ENCODE results near the gene PRPSAP2.

The PRPSAP2 gene

DNA sequence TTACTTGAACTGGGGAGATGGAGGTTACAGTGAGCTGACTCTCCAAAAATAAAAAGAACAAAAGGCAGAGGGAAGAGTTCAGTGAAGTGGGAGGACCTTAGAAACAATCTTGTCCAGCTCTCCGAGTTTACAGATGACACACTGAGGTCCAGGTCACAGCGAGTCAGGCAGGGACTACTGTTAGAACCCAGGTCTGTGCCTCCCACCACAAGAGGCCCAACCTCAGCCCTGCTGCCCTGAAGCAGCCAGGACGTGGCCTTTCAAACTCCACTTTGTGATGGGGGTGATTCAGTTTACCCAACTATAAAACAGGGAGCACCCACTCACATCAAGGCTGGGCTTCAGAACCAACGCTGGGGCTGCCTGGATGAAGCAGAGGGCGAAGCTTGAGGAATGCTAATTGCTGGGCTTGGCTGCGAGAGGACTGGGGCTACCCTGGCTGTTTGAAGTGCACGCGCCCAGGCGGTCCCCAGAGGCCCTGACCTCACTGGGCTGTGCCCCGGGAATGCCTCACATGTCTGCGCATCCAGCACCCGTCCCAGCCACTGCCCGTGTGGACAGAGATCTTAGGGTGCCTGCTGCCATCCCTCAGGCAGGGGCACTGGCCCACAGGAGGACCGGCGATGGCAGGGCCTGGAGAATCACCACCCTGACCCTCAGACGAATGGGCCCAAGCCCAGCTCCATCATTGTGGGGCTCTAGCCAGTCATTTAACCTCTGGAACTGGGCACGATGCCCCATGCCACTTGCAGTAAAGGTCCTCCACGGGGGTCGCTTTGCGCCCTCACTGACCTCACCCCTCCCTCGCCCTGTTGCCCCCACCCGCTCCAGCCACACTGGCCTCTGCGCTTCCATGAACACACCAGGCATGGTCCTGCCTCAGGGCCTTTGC, 105.4 kb downstream of the PRPSAP2 start:
- DNase-seq = no peak

DNA sequence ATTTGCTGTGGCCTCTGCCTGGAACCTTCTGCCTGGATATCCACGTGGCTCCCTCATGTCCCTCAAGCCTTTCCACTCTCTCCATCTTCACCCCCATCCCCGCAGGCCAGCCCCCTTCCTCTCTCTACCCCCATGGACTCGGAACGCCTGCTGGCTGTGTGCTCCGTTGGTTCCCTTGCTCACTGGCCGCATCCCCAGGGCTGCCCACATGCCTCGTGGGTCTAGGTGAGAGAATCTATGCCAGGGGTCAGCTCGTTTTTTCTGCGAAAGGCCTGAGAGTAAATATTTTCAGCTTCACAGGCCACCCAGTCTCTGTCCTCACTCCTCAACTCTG, 106.1 kb downstream of the PRPSAP2 start:
- DNase-seq = no peak

DNA sequence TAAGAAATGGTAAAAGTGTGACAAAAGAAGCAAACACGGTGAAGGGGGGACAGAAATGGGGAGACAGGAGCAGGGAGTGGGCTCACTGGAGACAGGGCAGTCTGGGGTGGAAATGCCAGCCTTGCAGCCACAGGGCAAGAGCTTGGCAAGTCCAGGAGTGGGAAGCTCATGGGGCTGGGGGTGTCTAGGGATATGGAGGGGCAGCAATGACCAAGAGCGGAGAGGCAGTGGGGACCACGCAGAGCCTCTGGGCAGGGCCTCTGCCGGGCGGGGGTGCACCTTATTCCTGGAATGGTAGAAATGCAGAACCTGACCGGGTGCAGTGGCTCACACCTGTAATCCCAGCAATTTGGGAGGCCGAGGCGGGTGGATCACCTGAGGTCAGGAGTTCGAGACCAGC, 106.6 kb downstream of the PRPSAP2 start:
- no peak for DNase-seq

DNA sequence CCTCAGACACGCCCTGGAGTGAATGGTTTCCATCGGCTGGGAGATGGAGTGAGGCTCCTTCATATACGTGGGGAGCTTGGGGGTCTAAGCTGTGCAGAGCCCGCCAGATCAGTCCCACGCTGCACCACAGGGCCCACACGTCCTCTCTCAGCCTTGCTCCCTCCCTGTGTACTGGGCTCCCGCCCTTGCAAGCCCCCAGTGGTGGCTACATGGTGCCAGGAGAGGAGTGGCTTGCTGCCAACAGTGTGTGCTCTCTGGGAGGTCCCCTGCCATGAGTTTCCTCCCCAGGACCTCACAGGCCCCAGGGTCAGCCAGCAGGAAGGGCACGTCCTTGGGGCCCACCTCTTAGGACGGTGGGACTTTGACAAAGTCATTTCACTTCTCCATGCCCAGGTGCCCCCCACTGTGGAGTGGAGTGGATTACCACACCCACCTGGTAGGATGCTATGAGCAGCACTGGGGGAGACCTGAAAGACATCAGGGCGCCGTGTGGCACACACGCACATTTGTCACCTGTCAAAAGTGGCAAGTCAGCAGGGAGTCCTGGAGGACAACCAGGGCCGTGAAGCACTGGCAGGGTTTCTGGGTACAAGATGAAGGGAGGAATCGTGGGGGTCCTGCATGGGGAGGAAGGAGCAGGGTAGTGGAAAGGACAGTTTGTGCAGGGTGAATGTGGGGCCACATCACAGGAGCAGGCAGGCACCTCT, 107.8 kb downstream of the PRPSAP2 start:
- DNase-seq = no peak

DNA sequence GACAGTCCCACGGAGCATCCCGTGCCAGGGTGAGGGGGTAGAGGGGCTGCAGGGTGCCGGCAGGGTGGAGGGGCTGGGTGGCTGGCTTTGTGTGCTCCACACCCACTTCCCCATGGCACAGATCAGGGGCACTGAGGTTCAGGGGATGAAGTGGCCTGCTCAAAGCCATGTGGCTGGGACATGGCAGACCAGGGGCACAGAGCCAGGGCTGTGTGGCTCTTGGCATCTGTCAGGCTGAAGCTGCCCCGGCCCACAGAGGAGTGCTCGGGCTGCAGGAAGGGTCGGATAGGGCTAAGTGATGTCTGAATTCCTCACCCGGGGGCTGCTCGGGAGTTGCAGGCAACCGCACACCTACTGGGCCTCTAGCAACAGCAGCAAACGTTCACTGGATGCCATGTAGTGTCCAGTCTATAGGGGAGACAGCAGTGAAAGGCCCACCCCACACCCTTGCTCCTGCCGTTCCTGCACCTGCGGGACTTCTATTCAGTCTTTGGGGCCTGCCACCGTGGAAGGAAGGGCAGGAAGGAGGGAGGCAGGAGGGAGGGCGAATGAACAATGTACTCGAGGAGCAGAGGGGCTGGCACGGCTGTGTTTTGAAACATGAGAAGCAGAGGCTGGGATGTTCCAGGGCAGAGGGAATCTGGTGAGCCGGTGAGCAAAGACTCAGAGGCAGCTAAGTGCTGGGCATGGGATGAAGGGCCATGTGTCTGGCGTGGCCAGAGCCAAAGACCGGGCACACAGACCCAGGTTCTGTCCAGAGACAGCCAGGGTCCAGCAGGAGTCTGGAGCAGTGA, 109.1 kb downstream of the PRPSAP2 start:
- DNase-seq = no peak

DNA sequence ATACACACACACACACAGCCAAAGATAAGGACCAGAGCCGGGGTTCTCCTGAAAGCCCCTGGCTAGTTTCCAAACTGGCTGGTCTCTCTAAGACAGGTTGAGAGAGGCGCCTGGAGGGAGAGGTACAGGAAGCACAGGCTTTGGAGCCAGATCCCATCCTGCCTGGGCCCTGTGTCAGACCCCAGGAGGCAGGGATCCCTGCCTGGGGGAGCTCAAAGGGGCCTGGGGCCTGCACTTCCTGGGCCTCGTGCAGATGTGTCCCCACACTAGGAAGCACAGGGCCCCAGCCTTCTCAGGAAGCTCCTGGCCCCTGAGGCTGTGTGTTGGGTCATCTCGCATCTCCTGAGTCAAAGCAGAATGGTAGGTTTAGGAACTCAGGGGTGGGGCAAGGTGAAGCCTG, 110.0 kb downstream of the PRPSAP2 start:
- no peak for DNase-seq

DNA sequence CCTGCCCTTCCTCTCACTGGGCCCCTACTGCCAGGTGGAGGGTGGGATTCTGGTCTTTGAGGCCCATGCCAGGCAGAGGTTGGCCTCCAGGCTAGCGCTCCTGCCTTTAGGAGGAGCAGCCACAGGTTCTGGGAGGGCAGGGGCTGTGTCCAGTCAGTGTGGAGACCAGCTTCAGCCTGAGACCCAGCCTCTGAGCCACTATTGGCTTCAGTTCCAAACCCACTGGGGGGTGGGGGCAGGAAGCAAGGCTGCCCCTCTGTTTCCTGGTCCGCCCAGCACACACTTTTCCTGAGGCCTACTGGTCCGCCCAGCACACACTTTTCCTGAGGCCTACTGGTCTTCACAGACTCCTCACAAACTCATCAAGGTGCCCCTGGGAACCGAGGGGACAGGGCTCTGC, 110.4 kb downstream of the PRPSAP2 start:
- DNase-seq = no peak

DNA sequence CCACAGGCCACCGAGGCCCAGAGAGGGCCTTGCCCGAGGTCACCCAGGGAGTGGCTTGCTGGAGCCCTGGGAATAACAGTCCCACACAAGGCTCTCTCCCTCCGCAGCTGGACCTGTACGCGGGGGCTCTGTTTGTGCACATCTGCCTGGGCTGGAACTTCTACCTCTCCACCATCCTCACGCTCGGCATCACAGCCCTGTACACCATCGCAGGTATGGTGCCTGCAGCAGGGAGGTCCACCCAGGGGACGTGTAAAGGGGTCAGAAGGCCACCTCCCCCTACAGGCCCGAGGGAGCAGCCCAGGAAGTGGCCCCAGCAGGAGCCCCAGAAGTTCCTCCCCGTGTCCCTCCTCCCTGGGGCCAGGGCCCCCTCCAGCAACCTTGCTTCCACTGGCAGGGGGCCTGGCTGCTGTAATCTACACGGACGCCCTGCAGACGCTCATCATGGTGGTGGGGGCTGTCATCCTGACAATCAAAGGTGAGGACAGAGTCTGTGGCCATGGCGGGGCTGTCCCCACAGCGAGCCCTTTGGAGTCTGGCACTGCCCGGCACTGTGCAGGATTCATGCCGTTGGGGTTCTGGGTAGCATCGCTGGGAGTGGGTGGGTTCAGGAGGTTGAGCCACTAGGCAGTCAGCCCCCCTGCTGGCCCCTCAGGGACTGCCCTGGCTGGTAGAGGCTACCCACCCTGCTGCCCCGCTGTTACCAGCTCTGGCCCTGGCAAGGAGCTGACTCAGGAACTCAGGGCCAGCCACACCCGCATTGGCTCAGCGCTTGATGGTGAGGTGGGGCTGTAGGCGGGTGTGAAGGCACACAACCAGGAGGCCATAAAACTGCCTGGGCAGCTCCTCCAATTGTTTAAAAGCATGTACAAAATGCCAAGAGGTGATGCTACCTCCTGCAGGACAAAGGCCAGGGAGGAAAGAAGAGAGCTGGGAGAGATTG, 111.3 kb downstream of the PRPSAP2 start:
- DNase-seq = no peak

DNA sequence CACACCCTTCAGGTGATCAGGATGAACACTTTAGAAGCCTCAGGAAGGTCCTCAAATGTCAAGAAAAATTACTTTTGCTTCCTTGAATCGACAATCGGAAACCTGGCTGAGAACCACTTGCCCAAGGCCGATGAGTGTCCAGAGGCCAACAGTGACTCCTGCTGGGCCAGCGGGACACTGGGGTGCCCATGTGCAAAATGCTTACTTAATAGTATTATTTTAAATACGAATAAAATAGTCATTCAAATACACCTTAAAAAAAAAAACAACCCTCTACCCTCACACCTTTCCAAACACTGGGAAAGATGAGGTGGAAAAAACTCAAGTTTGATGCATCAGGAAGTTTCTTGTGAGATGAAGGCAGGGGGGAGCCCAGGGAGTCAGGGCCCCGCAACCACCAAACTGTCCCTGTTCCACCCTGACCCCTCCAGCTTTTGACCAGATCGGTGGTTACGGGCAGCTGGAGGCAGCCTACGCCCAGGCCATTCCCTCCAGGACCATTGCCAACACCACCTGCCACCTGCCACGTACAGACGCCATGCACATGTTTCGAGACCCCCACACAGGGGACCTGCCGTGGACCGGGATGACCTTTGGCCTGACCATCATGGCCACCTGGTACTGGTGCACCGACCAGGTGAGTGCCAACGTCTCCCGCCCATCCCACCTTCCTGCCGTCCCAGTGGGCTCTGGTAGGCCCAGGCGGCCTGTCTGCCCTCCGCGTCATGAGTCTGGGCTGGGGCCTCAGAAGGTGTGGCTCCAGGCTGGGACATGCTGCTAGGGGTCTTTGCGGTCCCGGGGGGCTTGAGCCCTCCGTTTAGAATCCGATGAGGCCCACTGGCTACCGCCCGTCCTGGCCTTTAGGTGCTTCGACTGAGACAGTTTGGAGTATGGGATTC, 112.9 kb downstream of the PRPSAP2 start:
- DNase-seq = no peak

DNA sequence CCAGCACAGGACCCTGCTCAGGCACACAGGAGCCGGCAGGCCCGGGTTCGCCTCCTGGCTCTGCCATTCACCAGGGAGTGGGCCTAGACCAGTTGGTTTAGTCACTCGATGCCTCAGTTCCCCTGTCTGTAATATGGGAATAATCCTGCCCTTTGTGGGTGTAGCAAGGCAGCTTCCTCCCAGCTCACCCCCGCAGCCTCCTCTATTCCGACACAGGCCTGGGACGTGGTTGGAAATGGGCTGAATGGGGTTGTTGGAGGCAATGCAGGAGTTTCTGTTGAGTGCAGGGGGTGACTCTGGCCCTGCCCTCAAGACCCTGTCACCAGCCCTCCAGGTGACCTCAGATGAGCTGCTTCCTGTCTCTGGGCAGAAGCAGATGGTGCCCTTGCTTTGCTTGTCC, 113.9 kb downstream of the PRPSAP2 start:
- no peak for DNase-seq

DNA sequence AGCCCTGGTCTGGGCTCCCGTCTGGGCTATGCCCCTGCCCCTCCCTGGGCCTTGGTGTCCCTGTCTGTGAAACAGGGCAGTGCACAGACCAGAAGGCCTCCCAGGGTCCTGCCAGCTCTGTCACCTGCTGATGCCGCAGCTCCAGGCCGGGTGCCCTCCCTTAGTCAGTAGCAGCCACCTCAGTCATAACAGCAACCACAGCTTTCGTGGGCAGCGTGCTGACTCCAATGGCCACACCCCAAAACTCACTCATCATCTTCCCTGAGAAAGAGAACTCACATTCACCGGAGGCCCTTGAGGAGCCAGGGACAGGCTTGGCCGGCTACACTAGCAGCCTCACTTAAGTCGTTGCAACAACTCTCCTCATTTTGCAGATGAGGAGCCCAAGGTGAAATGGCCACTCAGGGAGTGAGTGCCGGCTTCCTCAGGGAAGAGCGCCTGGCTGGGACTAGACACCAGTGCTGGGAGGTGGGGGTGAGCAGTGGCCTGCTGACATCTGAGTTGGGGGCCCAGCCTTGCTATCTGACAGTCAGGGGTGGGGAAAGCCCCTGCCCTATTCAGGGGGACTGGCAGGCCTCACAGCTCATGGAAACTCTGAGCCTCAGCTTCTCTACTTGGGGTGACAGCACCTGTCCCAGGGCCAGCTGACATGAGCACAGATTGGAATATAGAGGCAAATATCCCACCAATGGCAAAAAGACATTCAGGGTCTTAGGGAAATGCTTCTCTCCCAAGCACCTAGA, 116.6 kb downstream of the PRPSAP2 start:
- no peak for DNase-seq

DNA sequence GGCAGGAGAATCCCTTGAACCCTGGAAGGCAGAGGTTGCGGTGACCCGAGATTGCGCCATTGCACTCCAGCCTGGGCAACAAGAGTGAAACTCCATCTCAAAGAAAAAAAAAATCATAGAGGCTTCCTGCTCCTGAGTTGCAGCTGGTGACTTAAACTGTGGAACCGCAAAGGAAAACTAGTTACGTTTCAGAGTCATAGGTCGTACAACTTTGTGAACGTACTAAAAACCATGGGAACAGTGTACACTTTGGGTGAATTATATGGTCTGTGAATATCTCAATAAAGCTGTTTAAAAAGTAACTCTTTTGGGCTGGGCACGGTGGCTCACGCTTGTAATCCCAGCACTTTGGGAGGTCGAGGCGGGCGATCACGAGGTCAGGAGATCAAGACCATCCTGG, 117.7 kb downstream of the PRPSAP2 start:
- no peak for DNase-seq

DNA sequence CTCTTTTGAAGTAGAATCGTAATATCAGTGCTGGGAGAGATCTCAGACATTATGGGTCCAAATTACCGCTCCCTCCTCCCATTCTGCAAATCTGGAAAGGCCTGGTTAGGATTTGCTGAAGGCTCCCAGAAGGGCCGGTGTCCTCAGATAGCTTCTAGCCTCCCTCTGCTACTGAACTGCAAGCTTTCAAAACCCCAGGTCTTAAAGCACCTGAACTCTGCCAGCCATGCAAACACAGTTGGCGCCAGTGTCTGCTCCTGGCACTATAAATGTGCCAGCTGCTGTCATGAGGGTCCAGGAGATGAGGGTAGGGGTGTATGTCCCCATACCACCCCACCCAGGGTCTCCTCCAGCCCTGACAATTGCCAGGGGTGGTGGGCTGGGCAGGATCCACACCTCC, 118.3 kb downstream of the PRPSAP2 start:
- no peak for DNase-seq

DNA sequence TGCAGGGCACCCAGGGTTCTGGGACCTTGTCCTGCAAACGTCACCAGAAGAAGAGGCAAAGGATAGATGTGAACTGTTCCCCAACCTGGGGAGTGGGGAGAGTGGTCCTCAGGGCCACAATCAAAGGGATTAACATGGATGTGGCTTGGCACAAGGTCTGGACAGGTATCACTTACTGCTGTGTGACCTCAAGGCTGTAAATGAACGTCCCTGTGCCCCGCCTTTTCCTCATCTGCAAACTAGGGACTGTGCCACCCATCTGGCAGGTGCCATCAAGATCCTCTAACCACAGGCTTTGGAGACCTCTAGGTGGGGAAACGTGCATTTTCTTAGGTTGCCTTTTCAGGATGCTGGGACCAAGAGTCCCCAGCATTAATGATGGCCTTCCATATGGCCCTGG, 119.1 kb downstream of the PRPSAP2 start:
- DNase-seq = no peak

DNA sequence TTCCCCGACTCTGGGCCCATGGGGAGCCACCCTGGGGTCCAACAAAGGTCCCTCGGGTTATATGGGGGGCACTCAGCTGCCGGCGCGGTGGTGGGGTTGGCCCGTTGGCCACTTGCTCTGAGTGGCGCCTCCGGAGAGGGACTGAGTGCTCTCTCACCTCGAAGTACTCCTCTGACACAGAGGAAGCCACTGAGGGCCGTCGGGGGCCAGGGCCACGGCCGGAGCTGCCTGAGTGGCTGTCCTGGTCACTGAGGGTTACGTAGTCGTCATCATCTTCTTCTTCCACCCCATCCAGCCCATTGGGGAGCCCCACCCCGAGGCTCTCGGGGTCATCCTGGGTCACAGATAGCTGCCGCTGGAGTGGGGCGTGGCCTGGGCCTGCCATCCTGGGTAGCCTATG, 119.7 kb downstream of the PRPSAP2 start:
- no peak for DNase-seq

DNA sequence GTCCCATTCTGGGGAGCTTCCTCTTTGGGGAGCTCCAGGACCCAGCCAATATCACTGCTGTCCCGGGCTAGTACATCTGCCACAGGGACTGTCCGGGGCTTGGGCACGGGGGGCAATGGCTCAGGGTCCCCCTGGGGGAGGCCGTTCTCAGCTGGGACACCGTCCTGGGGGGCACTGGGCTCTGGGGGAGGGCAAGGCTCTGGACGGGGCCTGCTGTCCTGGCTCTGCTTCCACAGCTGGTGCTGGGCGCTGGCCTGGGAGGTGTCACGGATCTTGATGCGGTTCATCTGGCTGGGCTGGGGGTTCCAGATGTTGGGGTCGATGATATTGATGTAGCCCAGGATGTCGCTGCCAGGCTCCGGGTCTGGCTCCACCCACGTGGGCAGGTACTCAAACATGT, 120.1 kb downstream of the PRPSAP2 start:
- DNase-seq = no peak

DNA sequence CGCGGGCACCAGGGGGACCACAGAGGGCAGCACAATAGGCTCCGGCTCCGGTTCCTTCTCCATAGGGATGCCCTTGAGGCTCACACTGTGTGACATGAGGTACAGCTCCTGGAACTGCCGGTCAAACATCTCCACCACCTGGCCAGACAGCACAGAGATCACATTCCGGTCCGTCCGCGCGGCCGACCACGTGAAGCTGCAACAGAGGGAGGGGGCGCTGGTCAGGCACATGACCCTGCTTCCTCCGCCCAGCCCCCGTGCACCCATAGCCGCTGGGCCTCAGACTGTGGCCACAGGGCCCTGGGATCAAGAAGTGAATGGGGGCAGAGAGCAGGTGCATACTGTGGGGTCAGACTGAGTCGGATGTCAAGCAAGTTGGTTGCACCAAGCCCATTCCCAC, 120.7 kb downstream of the PRPSAP2 start:
- no peak for DNase-seq

Measured in activated T-cell treated with anti-CD3 and anti-CD28 coated beads for 4 hours (primary cell).